ENCODE measurements around the gene ENTPD2.

DNA sequence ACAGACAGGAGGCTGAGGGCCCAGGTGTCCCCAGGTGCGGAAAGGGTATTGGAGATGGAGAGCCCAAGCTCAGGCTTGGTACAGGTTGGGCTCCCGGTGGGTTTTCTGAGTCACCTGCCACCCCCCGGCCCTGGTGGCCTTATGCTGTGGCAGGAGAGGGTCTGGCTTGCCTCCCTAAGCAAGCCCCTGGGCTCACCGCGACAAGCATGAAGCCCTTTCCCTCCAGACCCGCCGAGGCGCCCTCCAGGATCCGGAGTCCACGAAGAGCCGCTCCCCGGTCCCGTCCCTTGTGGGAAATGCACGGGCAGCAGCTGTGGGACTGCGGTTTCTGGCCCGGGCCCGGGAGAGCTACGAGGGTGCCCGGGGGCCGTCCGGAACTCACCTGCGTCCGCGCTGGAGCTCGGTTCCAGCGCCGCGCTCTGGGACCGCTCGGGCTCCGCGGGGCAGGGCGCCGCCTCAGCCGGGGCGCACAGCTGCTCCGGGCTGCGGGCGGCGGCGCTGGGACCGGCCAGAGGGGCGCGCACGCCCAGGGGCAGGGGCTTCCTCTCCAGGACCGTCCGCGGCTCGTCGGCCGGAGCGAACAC, 15.7 kb upstream of the ENTPD2 start:
- TF ChIP-seq EZH2 (IDR thresholded peaks at IDR 0.05; ENCODE audit: borderline replicate concordance, insufficient read depth, low read depth, low read length, poor library complexity, severe bottlenecking), result no peak
- TF ChIP-seq, protein P1, sequence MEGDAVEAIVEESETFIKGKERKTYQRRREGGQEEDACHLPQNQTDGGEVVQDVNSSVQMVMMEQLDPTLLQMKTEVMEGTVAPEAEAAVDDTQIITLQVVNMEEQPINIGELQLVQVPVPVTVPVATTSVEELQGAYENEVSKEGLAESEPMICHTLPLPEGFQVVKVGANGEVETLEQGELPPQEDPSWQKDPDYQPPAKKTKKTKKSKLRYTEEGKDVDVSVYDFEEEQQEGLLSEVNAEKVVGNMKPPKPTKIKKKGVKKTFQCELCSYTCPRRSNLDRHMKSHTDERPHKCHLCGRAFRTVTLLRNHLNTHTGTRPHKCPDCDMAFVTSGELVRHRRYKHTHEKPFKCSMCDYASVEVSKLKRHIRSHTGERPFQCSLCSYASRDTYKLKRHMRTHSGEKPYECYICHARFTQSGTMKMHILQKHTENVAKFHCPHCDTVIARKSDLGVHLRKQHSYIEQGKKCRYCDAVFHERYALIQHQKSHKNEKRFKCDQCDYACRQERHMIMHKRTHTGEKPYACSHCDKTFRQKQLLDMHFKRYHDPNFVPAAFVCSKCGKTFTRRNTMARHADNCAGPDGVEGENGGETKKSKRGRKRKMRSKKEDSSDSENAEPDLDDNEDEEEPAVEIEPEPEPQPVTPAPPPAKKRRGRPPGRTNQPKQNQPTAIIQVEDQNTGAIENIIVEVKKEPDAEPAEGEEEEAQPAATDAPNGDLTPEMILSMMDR (IDR thresholded peaks at IDR 0.05), result no peak
